ENCODE results near the gene CALML5.

Gene CALML5

DNA sequence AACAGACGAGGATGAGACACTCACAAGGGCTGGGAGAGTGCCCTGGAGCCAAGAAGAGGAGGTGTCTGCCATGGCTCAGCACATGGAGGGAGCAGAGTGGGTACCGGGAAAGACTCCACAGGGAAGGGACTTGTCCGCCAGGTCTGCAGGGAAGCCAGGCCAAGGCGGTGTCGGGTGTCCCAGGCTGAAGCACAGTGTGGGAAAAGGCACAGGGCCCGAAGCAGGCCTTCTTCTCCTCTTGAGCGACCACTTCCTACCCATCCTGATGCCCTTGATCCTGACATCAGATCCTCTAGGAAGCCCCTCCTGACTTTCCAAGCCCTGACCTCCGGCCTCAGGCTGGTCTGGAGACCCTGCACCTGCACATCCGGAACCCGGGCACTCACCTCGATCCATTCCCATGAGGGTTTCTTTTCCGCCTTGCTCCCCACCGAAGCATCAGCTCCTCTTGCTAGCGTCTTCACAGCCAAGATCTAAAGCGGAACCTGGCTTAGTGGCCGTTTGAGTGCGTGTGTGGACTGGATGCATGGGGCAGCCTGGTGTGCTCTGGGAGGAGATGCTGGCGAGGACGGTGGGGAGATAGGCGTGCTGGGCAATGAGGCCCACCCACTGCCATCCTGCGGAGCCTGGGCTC, 33.8 kb upstream of the CALML5 start:
- DNase-seq (ENCODE audit: low spot score): no peak

GRCh38 chr10:5532618-5533097, 33.3 kb upstream of the CALML5 start:
- DNase-seq (ENCODE audit: low spot score): no peak

- no peak for DNase-seq (ENCODE audit: low spot score)
These were observed 32.9 kb upstream of the CALML5 start for GRCh38 chr10:5532307-5532605.

DNA sequence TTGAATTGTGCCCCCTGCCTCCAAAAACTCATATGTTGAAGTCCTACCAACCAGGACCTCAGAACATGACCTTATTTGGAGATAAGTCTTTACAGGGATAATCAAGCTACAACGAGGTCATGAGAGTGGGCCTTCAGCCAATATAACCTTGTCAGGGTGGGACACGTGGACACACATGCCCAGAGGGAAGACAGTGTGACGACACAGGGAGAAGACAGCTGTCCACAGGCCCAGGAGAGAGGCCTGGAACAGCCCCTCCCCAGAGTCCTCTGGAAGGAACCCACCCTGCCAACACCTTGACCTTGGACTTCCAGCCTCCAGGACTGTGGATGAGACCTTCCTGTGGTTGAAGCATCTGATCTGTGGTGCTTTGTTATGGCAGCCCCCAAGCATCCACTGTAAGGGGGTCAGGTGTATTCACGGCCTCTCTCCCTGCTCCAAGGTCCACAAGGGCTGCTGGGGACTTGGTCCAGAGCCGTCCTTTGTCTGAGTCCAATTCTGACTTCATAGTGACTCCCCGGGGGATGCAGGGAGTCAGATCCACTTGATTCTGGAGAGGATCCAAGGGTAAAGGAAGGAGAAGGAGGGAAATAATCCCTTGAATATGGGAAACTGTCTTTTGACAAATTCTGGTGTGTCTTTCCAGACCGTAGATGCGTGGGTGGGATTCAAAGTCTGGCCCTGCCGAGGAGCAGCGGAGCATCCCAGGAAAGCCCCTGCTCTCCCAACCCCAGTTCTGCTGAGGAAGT, 32.4 kb upstream of the CALML5 start:
- no peak for DNase-seq (ENCODE audit: low spot score)

GRCh38 chr10:5530846-5531557, 31.6 kb upstream of the CALML5 start:
- DNase-seq (ENCODE audit: low spot score): no peak

DNA sequence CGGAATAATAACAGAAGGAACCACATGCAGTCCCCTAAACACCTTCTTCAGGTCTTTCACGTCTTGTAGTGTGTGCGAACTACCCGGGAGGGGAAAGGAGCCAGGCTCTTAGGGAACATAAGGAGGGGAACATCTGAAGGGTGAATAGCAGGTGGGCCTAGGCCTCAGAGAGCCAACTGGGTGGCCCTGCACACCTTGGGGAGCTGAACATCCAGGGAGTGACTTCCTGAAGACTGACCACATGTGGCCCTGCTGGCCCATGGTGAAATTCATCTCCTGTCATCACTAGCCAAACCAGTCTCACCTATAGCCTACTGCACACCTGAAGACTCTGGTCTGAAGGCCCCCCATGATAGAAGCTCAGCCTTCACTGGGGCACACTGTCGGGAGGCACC, 31.0 kb upstream of the CALML5 start:
- DNase-seq (ENCODE audit: low spot score): no peak

DNA sequence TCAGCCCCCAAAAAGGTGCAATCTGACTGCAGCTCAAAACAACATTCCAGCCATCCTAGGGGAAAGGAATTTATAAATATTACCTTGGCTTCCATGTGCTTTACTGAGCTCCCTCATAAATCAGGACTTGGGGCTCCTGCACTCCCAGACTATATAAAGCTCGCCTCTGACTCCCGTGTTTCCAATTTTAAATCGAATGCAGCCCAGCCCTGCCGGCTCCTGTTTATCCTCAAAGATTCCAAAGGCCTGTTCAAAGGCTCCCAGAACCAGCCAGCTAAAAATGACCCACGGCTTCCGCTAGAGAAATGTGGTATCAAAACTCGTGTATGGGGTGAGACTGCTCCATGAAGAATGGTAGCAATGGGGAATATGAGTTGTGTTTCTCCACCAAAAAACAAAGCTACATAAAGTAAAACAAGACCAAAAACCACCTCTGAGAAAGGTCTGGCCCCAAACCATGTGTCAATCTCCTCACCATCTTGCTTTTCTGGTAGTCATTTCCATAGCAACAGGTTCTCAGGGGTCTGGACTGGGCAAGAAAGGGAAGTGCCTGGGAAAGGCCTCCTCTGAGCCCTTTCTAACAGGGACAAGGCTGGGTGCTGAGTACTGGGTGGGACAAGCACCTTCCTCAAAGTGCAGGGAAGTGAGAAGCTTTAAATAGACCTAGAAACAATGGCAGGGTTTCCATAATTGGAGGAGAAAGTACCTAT, 30.5 kb upstream of the CALML5 start:
- DNase-seq (ENCODE audit: low spot score): no peak

GRCh38 chr10:5528989-5529701, 29.8 kb upstream of the CALML5 start:
- DNase-seq (ENCODE audit: low spot score): no peak

- DNase-seq (ENCODE audit: low spot score): no peak
These were observed 28.2 kb upstream of the CALML5 start for GRCh38 chr10:5527332-5528200.

DNA sequence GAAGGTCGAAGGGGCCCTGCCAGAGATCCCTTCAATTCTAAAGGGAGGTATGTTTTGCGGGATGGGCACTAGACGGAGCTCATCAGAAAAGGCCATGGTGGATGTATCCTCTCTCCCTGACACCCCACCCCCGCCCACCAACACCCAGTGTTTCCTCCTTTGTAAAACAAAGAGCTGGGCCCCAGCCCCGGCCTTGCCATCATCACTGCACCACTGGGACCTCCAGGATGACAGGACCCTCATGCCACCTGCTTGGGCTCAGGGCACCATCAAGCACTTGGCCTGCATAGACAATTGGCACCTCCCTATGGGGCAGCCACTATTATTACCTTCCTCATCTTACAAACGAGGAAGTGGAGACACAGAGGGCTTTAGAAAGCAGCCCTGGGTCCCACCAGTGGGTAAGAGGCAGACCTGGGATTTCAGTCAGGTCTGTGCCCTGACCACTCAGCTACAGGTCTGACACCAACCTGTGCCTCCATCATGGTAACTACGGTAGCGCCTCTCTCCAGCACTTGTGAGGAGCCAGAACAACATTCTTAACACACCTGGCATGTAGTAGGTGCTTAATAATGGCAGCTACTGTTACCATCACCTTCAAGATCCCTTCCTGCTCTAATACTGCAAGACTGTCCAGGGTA, 27.4 kb upstream of the CALML5 start:
- DNase-seq (ENCODE audit: low spot score): no peak

DNA sequence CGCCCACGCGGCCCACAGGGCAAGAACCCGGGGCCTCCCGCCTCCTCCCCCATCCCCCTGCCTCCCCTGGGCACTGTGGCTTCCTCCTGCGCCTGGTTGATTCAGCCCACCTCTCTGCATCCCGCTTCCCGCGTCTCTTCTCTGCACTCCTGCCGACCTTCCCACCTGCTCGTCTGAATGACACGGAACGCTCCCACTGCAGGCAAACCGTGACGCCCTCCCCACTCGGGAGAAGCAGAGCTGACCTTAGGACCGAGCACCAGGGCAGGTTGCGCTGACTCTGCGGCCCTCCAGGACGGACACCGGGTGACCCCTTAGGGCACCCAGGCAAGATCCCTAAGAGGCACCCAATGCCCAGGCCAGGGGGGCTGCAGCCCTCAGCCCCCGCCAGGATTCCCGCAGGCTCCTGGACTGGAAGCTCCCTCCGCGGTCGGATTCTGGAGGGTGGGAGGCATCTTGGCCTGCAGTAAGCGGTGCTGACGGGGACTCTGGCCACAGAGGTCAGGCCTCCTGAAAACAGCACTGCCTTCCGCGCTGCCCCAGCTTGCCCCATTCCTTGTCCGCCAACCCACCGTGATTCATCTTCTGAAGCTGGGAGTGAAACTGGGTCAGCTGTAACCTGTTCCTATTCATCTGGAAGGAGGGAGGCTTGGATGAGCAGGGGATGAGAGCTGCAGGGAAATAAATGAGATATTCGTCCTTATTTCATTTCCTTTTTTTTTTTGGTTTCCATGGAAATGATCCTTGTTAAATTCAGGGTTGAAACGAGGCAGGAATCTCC, 26.4 kb upstream of the CALML5 start:
- DNase-seq (ENCODE audit: low spot score): no peak

DNA sequence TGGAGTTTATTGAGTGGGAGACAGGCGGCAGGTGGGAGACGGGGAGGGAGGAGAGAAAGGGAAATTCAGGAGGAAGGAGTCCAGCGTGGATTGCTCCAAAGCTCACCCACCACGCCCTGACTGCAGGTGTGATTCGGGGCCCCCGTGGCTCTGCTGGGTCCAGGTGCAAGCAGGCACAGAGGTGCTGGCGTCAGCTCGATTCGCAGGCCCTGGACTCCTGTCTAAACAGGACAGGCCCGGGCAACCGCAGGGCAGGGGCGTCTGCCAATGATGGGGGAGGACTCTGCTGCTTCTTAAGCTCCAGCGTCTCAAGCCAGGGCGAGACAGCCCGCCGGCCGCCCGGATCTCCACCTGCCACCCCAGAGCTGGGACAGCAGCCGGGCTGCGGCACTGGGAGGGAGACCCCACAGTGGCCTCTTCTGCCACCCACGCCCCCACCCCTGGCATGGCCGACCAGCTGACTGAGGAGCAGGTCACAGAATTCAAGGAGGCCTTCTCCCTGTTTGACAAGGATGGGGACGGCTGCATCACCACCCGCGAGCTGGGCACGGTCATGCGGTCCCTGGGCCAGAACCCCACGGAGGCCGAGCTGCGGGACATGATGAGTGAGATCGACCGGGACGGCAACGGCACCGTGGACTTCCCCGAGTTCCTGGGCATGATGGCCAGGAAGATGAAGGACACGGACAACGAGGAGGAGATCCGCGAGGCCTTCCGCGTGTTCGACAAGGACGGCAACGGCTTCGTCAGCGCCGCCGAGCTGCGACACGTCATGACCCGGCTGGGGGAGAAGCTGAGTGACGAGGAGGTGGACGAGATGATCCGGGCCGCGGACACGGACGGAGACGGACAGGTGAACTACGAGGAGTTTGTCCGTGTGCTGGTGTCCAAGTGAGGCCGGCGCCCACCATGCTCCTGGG, 25.5 kb upstream of the CALML5 start, which contains the start of gene CALML3:
TSS of gene CALML3 (plus strand) at position 321 of the 920 bp plus-strand sequence. CDS start at position 446, 125 bp downstream.
- DNase-seq (ENCODE audit: low spot score): no peak

- no peak for DNase-seq (ENCODE audit: low spot score)
These were observed 24.6 kb upstream of the CALML5 start for GRCh38 chr10:5523796-5524574.

DNA sequence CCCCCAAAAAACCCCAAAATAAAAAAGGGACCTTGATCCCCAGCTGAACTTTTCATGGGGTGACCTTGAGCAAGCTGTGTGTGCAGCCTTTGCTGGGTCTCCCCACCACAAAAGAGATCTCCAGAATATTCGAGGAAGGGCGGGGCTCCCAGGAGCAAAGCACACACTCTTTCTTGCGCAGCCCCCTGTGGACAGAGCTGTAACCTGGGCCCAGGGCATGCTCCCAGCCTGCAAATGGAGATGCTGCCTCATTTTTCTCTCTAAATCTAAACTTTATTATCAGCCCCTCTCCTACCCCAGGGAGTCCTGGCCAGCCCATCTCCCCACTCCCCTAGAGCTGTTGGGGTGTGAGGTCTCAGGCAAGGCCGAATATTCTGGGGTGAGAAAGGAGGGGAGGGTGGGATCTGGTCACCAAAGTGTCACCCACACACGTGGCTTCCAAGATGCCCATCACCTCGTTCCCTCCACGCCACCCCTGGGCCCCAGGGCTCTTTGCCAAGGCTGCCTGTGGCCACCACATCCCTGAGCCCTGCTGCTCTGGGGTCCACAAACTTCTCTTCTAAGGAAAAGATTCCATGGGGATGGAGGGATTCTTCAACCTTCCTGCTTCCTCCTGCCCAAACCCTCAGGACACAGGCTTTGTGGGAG, 23.7 kb upstream of the CALML5 start:
- no peak for DNase-seq (ENCODE audit: low spot score)

GRCh38 chr10:5519054-5519453, 19.7 kb upstream of the CALML5 start:
- no peak for DNase-seq (ENCODE audit: low spot score)

GRCh38 chr10:5518143-5518542, 18.8 kb upstream of the CALML5 start:
- DNase-seq (ENCODE audit: low spot score): peak; percentile 83

DNA sequence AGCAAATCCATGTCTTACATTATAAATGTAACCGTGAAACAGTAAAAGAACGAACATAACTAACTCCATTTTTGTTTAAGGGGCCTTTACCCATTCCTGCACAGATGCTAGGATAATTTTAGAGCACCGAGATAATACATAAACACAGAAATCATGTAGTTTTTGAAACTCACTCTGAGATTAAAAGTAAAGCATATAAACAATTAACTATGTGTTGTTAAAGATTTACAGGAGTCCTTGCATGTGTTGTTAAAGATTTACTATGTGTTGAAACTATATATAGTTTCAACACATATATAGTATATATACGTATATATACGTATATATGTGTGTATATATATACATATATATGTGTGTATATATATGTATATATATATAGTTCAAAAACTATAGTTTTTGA, 18.2 kb upstream of the CALML5 start:
- DNase-seq (ENCODE audit: low spot score): no peak
